HCT116 (cell line): Measurements from ENCODE around the gene PTPMT1. TPM values are rescaled to one million over a fixed set of nuclear protein-coding genes. Genes with fewer than 3 reads are reported as not detected.
A peak's percentile ranks its signal among the peaks of the same experiment; 100 is the strongest.
"Not testable (repeated sequence)": the region's sequence is repeated elsewhere in the genome, so short reads cannot be mapped to it uniquely, and the experiment has no call there.

ENCODE experiments used
- ATAC-seq: fragments of 200-7000 bp; cut with Tn5 transposase; 2 replicates; pipeline ENCODE4 v1.9.1; 2020; ENCODE audit warnings: mild to moderate bottlenecking, moderate library complexity
- BruUV-seq: library from RNA; stranded (reverse); fragments of 400-500 nt; replicated peaks from 2 replicates; lab custom pipeline; 2021; lab: Mats Ljungman, UMichigan
- CTCF ChIA-PET: fragments of 300-600 bp; sonication (Branson Sonifier 250); formaldehyde crosslinking; loops from one replicate; lab custom pipeline; 2021; ENCODE audit warnings: antibody characterized with exemption; lab: Charles Lee
- POLR2A ChIA-PET: fragments of 300-600, 350-600 bp; sonication (Branson Sonifier 250); formaldehyde crosslinking; loops from one replicate; lab custom pipeline; 2021; ENCODE audit warnings: antibody characterized with exemption; lab: Charles Lee
- RAD21 ChIA-PET, 2 experiments: fragments of 300-600 bp; sonication (Branson Sonifier 250); formaldehyde crosslinking; loops; one replicate each; lab custom pipeline; 2023; ENCODE audit warnings: low total read pairs in 2 of 2; ENCODE audit not compliant: uncharacterized antibody in 2 of 2, unreplicated experiment in 2 of 2, low non-redundant PET in 1 of 2; lab: Charles Lee
- DNase-seq: peaks from one replicate; pipeline ENCODE4 v3.0.0-alpha.2; 2010; ENCODE audit warnings: low read depth, low spot score
- H2AFZ ChIP-seq: fragments of 200-600 bp; shearing (Covaris generic), sonication (generic); 2 replicates; pipeline ENCODE4 v1.6.1; 2017; ENCODE audit warnings: low read depth, mixed run types, mixed read lengths, antibody characterized with exemption, low read length; ENCODE audit not compliant: poor library complexity, severe bottlenecking
- H3K27ac ChIP-seq: 2 replicates; pipeline ENCODE4 v1.5.1; 2012; ENCODE audit warnings: low read depth, low read length
- H3K27me3 ChIP-seq: fragments of 200-600 bp; sonication (generic); 2 replicates; pipeline ENCODE4 v1.6.1; 2016; ENCODE audit warnings: mixed run types, low read length, mixed read lengths; ENCODE audit not compliant: insufficient read depth
- H3K36me3 ChIP-seq, 2 experiments: fragments of 200-500 bp in 1 of 2; fragments of 200-600 bp in 1 of 2; sonication (Bioruptor generic) in 1 of 2; sonication (generic) in 1 of 2; 2 replicates each; pipeline versions ENCODE4 v1.5.1 to v1.6.1; 2014 to 2016; ENCODE audit warnings: low read length in 2 of 2, inconsistent platforms in 1 of 2, mixed read lengths in 1 of 2, mixed run types in 1 of 2; ENCODE audit not compliant: insufficient read depth in 2 of 2, control insufficient read depth in 1 of 2
- H3K4me1 ChIP-seq, 2 experiments: fragments of 200-600 bp in 1 of 2; sonication (generic) in 1 of 2; 2 replicates each; pipeline versions ENCODE4 v1.5.1 to v1.6.1; 2012 to 2017; ENCODE audit warnings: low read length in 2 of 2, inconsistent platforms in 1 of 2, mild to moderate bottlenecking in 1 of 2, mixed read lengths in 1 of 2, mixed run types in 1 of 2, moderate library complexity in 1 of 2; ENCODE audit not compliant: insufficient read depth in 2 of 2, control insufficient read depth in 1 of 2
- H3K4me2 ChIP-seq: fragments of 200-600 bp; sonication (generic); 2 replicates; pipeline ENCODE4 v1.6.1; 2017; ENCODE audit warnings: mixed run types, low read length, mixed read lengths
- H3K4me3 ChIP-seq, 2 experiments: fragments of 200-600 bp in 1 of 2; sonication (generic) in 1 of 2; replicated peaks in 1 of 2; 2 replicates each; pipeline ENCODE4 v1.5.1; 2011 to 2016; ENCODE audit warnings: low read length in 2 of 2, control low read depth in 1 of 2, low read depth in 1 of 2, mild to moderate bottlenecking in 1 of 2, mixed read lengths in 1 of 2, mixed run types in 1 of 2
- H3K79me2 ChIP-seq: fragments of 200-600 bp; sonication (generic); 2 replicates; pipeline ENCODE4 v1.6.1; 2017; ENCODE audit warnings: mild to moderate bottlenecking, mixed run types, low read length, moderate library complexity, mixed read lengths; ENCODE audit not compliant: insufficient read depth
- H3K9ac ChIP-seq: fragments of 200-600 bp; sonication (generic); 2 replicates; pipeline ENCODE4 v1.6.1; 2016; ENCODE audit warnings: low read length, mixed read lengths
- H3K9me2 ChIP-seq: fragments of 200-600 bp; sonication (generic), shearing (Covaris generic); 2 replicates; pipeline ENCODE4 v1.6.1; 2017; ENCODE audit warnings: mixed run types, mild to moderate bottlenecking, moderate library complexity; ENCODE audit not compliant: insufficient read depth
- H3K9me3 ChIP-seq, 2 experiments: fragments of 200-500 bp in 1 of 2; fragments of 200-600 bp in 1 of 2; sonication (Bioruptor generic) in 1 of 2; sonication (generic) in 1 of 2; 2 replicates each; pipeline ENCODE4 v1.6.1; 2014 to 2017; ENCODE audit warnings: low read length in 2 of 2, mixed read lengths in 2 of 2, inconsistent platforms in 1 of 2, low read depth in 1 of 2, mild to moderate bottlenecking in 1 of 2, mixed run types in 1 of 2, moderate library complexity in 1 of 2; ENCODE audit not compliant: control insufficient read depth in 1 of 2, insufficient read depth in 1 of 2
- H4K20me1 ChIP-seq: fragments of 200-600 bp; sonication (generic), shearing (Covaris generic); 2 replicates; pipeline ENCODE4 v1.6.1; 2017; ENCODE audit warnings: mixed run types, mild to moderate bottlenecking, moderate library complexity; ENCODE audit not compliant: insufficient read depth
- CTCF ChIP-seq, 3 experiments: fragments of 200-600 bp in 1 of 3; sonication (generic) in 1 of 3; IDR thresholded peaks in 2 of 3; conservative IDR thresholded peaks in 1 of 3; 2 replicates each; pipeline ENCODE4 v1.5.1; 2012 to 2017; ENCODE audit warnings: low read depth in 2 of 3, low read length in 2 of 3, antibody characterized with exemption in 1 of 3, borderline replicate concordance in 1 of 3, control low read depth in 1 of 3, mild to moderate bottlenecking in 1 of 3, mixed read lengths in 1 of 3, mixed run types in 1 of 3, moderate library complexity in 1 of 3; ENCODE audit not compliant: insufficient read depth in 1 of 3
- JUND ChIP-seq: IDR thresholded peaks from 2 replicates; pipeline ENCODE4 v1.6.1; 2012
- RAD21 ChIP-seq: IDR thresholded peaks from 2 replicates; pipeline ENCODE4 v1.6.1; 2012; ENCODE audit warnings: low read depth, mild to moderate bottlenecking
- SP1 ChIP-seq: IDR thresholded peaks from 2 replicates; pipeline ENCODE4 v1.6.1; 2012; ENCODE audit warnings: low read depth
- YY1 ChIP-seq: IDR thresholded peaks from 2 replicates; pipeline ENCODE4 v1.6.1; 2011; ENCODE audit warnings: low read length, low read depth, moderate library complexity, mild to moderate bottlenecking; ENCODE audit not compliant: insufficient replicate concordance; ENCODE audit errors: extremely low read depth
- ZNF274 ChIP-seq: fragments of 200-500 bp; sonication (Bioruptor generic); IDR thresholded peaks from 2 replicates; pipeline ENCODE4 v1.6.1; 2014; ENCODE audit warnings: mild to moderate bottlenecking, low read depth, low read length, inconsistent platforms
- intact Hi-C: fragments of 100-400 bp; cut with micrococcal nuclease; formaldehyde crosslinking; loops from 2 replicates; pipeline ENCODE4 v1.10.0; 2022
- total RNA-seq: library from RNA; stranded (reverse); gene quantifications from one replicate; pipeline ENCODE4 v1.2.1, GENCODE V29; 2021; ENCODE audit not compliant: unreplicated experiment

PTPMT1 gene
- total RNA-seq, 1 experiment from 2014 or later, result 71.6 TPM

GRCh38 chr11:47560426-47560825 lies 5.0 kb upstream of the PTPMT1 start:
- Histone ChIP-seq H3K4me1 (peaks cover 6 to 15% of the 10 kb centered on the region in 2 experiments), H2AFZ (no peak overlapping the region), H3K36me3 (no peaks in the 10 kb centered on the region), H3K9ac (no peak overlapping the region), H3K9me2 (no peaks in the 10 kb centered on the region), H3K27me3 (no peaks in the 10 kb centered on the region), H3K27ac (no peak overlapping the region), H4K20me1 (no peaks in the 10 kb centered on the region), H3K9me3 (no peaks in the 10 kb centered on the region), H3K79me2 (no peaks in the 10 kb centered on the region; the same call in 1 of the 2 replicates), H3K4me2 (no peak overlapping the region), H3K4me3 (no peak overlapping the region)
- ChIA-PET POLR2A (no interaction called here), CTCF (no interaction called here), RAD21 (no interaction called here)
- ATAC-seq, result no peak
- no peak for DNase-seq
- no TSS peak for BruUV-seq
- no peak for TF ChIP-seq RAD21
- no peak for TF ChIP-seq SP1
- TF ChIP-seq ZNF274, result no peak
- no peak for TF ChIP-seq CTCF (IDR thresholded peaks at IDR 0.05 in 2 of 3, conservative IDR thresholded peaks at IDR 0.05 in 1 of 3; ENCODE audit: borderline replicate concordance in 1 of 3, insufficient read depth in 1 of 3, low read depth in 2 of 3, low read length in 2 of 3)
- no peak for TF ChIP-seq YY1
- no peak for TF ChIP-seq JUND
- intact Hi-C loops, result no loop called here

GRCh38 chr11:47562393-47562792 lies 3.0 kb upstream of the PTPMT1 start:
- H3K27ac ChIP-seq, H3K9me2 ChIP-seq: not testable (repeated sequence)

GRCh38 chr11:47564366-47564765 lies 1.0 kb upstream of the PTPMT1 start:
- Histone ChIP-seq H3K4me2 (peak overlapping the region; percentile 89), H3K79me2 (peaks cover 39% of the 10 kb centered on the region), H3K4me1 (peaks cover 6 to 22% of the 10 kb centered on the region in 2 experiments), H3K4me3 (peak overlapping the region in 1 of 2 experiments; percentile 92; a peak in 1 of 4 replicates), H3K27ac (0 out of 2 replicates have a peak overlapping the region, but pooled peaks have one; percentile 14)
- BruUV-seq, H3K9ac ChIP-seq, H3K27me3 ChIP-seq, DNase-seq, H4K20me1 ChIP-seq, ATAC-seq, H3K36me3 ChIP-seq, H3K9me2 ChIP-seq, H3K9me3 ChIP-seq, H2AFZ ChIP-seq, RAD21 ChIA-PET, intact Hi-C loops: not testable (repeated sequence)
- CTCF ChIA-PET, result interaction anchor here (1.9 kb wide), 1 partner anchor 12 kb away, joined by 9 read pairs; the partner anchor contains the start of gene CELF1
- POLR2A ChIA-PET, result interaction anchor here (1.0 kb wide), 2 partner anchors 12 to 14 kb away, joined by 3 to 5 read pairs; partner anchors contain the start of genes KBTBD4 and NDUFS3

More at GRCh38 chr11:47562393-47562792, 3.0 kb upstream of the PTPMT1 start:
- H3K4me3 ChIP-seq, CTCF ChIA-PET, H2AFZ ChIP-seq, H3K36me3 ChIP-seq, H3K9ac ChIP-seq, POLR2A ChIA-PET, DNase-seq, H4K20me1 ChIP-seq, RAD21 ChIA-PET, H3K9me3 ChIP-seq, H3K27me3 ChIP-seq, intact Hi-C loops, H3K4me2 ChIP-seq, ATAC-seq, BruUV-seq: not testable (repeated sequence)
- H3K79me2 ChIP-seq, result peaks cover 19% of the 10 kb centered on the region
- peaks cover 6 to 22% of the 10 kb centered on the region in 2 experiments for H3K4me1 ChIP-seq
